ENCODE results near the gene OBP2B. TPM values are rescaled to one million over a fixed set of nuclear protein-coding genes. Genes with fewer than 3 reads are reported as not detected.
"Not testable (repeated sequence)": the region's sequence is repeated elsewhere in the genome, so short reads cannot be mapped to it uniquely, and the experiment has no call there.

OBP2B gene
- polyA plus RNA-seq, 1 donor from 2014 or later = not detected

DNA sequence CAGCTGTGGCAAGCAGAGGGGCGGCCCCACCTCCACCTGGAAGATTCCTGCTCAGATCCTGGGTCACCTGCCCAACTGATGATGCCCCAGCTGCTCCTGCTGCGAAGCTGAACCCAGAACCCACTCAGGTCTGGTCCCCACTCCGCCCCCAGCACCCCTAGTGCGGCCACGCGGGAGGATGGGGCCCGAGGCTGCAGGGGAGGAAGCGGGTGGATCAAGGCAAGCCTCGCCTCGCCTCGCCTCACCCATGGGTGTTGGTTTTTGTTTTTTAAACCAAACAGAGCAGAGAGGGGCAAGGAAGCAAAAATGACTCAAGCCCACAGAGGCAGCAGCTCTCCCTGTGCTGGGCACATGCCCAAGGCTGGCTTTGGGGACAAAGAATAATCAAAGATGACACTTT lies 42.7 kb upstream of the OBP2B start:
- H3K9ac ChIP-seq (ENCODE audit: low read length) = no peak overlapping the region
- H4K20me1 ChIP-seq (ENCODE audit: insufficient read depth) = no peaks in the 10 kb centered on the region
- H3K4me3 ChIP-seq (ENCODE audit: low read length) = no peak overlapping the region
- peaks cover 4% of the 10 kb centered on the region for H3K9me3 ChIP-seq (ENCODE audit: low read length)
- no peaks in the 10 kb centered on the region for H3K36me3 ChIP-seq (ENCODE audit: insufficient read depth, low read length)
- no peak overlapping the region for H2AFZ ChIP-seq (ENCODE audit: low read depth, low read length)
- no peaks in the 10 kb centered on the region for H3F3A ChIP-seq (ENCODE audit: insufficient read depth, low read length, poor library complexity, severe bottlenecking)
- no peaks in the 10 kb centered on the region for H3K9me2 ChIP-seq (ENCODE audit: insufficient read depth, low read length)
- no peak overlapping the region for H3K27ac ChIP-seq (ENCODE audit: low read length)
- no peak for TF ChIP-seq RAD21 (conservative IDR thresholded peaks at IDR 0.05)
- TF ChIP-seq EZH2 (IDR thresholded peaks at IDR 0.05; ENCODE audit: borderline replicate concordance, insufficient read depth, low read length, poor library complexity, severe bottlenecking) = no peak
- TF ChIP-seq, protein P1, sequence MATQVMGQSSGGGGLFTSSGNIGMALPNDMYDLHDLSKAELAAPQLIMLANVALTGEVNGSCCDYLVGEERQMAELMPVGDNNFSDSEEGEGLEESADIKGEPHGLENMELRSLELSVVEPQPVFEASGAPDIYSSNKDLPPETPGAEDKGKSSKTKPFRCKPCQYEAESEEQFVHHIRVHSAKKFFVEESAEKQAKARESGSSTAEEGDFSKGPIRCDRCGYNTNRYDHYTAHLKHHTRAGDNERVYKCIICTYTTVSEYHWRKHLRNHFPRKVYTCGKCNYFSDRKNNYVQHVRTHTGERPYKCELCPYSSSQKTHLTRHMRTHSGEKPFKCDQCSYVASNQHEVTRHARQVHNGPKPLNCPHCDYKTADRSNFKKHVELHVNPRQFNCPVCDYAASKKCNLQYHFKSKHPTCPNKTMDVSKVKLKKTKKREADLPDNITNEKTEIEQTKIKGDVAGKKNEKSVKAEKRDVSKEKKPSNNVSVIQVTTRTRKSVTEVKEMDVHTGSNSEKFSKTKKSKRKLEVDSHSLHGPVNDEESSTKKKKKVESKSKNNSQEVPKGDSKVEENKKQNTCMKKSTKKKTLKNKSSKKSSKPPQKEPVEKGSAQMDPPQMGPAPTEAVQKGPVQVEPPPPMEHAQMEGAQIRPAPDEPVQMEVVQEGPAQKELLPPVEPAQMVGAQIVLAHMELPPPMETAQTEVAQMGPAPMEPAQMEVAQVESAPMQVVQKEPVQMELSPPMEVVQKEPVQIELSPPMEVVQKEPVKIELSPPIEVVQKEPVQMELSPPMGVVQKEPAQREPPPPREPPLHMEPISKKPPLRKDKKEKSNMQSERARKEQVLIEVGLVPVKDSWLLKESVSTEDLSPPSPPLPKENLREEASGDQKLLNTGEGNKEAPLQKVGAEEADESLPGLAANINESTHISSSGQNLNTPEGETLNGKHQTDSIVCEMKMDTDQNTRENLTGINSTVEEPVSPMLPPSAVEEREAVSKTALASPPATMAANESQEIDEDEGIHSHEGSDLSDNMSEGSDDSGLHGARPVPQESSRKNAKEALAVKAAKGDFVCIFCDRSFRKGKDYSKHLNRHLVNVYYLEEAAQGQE (IDR thresholded peaks at IDR 0.05; ENCODE audit: borderline replicate concordance) = no peak
- TF ChIP-seq SMC3 (conservative IDR thresholded peaks at IDR 0.05; ENCODE audit: poor library complexity) = no peak
- H3K79me2 ChIP-seq (replicated peaks; ENCODE audit: insufficient read depth, low read length) = no peaks in the 10 kb centered on the region
- H3K4me2 ChIP-seq (ENCODE audit: low read length) = no peak overlapping the region
- no peaks in the 10 kb centered on the region for H3K27me3 ChIP-seq (ENCODE audit: insufficient read depth, low read depth, low read length)

DNA sequence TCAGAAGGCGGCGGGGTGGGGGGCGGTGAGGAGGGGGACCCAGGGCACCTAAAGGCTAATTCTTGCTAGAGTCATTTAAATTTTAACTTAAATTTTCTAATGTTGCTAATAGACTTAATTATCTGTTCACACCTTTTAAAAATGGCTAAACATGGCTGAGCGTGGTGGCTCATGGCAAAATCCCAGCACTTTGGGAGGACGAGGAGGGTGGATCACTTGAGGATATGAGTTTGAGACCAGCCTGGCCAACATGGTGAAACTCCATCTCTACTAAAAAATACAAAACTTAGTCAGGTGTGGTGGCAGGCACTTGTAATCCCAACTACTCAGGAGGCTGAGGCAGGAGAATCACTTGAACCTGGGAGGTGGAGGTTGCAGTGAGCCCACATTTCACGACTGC lies 42.2 kb upstream of the OBP2B start:
- not testable (repeated sequence) for H4K20me1 ChIP-seq (ENCODE audit: insufficient read depth); H3K27ac ChIP-seq (ENCODE audit: low read length); H3K27me3 ChIP-seq (ENCODE audit: insufficient read depth, low read depth, low read length); H2AFZ ChIP-seq (ENCODE audit: low read depth, low read length); H3K9ac ChIP-seq (ENCODE audit: low read length); H3K9me2 ChIP-seq (ENCODE audit: insufficient read depth, low read length); H3F3A ChIP-seq (ENCODE audit: insufficient read depth, low read length, poor library complexity, severe bottlenecking); H3K36me3 ChIP-seq (ENCODE audit: insufficient read depth, low read length); H3K4me3 ChIP-seq (ENCODE audit: low read length); H3K79me2 ChIP-seq (replicated peaks; ENCODE audit: insufficient read depth, low read length); H3K4me2 ChIP-seq (ENCODE audit: low read length); H3K9me3 ChIP-seq (ENCODE audit: low read length)

DNA sequence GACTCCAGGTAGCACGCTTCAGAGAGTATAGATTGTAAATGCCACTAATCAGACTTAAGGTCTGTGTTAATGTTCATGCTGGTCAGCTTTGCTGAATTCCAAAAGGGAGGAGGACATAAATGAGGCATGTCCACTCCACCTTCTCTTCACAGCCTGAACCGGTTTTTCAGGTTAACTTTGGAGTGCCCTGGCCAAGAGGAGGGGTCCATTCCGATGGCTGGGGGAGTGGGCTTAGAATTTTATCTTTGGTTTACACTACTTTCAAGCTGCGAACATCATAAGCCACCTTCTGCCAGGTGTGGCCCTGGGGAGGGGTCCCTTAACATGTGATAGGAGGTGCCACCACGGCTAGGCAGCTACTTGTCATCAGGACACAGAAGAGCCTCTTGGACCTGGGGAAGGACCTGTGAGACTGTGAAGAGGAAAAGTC lies 41.7 kb upstream of the OBP2B start:
- Histone ChIP-seq H2AFZ (ENCODE audit: low read depth, low read length) (no peak overlapping the region), H3F3A (ENCODE audit: insufficient read depth, low read length, poor library complexity, severe bottlenecking) (no peaks in the 10 kb centered on the region), H3K79me2 (replicated peaks; ENCODE audit: insufficient read depth, low read length) (no peaks in the 10 kb centered on the region), H3K9me3 (ENCODE audit: low read length) (peaks cover 4% of the 10 kb centered on the region), H3K9ac (ENCODE audit: low read length) (no peak overlapping the region), H3K36me3 (ENCODE audit: insufficient read depth, low read length) (no peaks in the 10 kb centered on the region), H3K27me3 (ENCODE audit: insufficient read depth, low read depth, low read length) (no peaks in the 10 kb centered on the region), H3K9me2 (ENCODE audit: insufficient read depth, low read length) (no peaks in the 10 kb centered on the region), H4K20me1 (ENCODE audit: insufficient read depth) (no peaks in the 10 kb centered on the region), H3K4me2 (ENCODE audit: low read length) (no peak overlapping the region), H3K4me3 (ENCODE audit: low read length) (no peak overlapping the region), H3K27ac (ENCODE audit: low read length) (no peak overlapping the region)
- TF ChIP-seq MXI1 (conservative IDR thresholded peaks at IDR 0.05; ENCODE audit: poor library complexity, severe bottlenecking) (no peak), EP300 (conservative IDR thresholded peaks at IDR 0.05; ENCODE audit: poor library complexity, severe bottlenecking) (no peak)
- TF ChIP-seq, protein P1 (IDR thresholded peaks at IDR 0.05; ENCODE audit: borderline replicate concordance) = no peak

Measured in neural cell (in vitro differentiated cells).